Heart right ventricle (tissue), 16 donors: ENCODE data around the gene C3AR1. TPM values are rescaled to one million over a fixed set of nuclear protein-coding genes. Genes with fewer than 3 reads are reported as not detected.
A peak's percentile ranks its signal among the peaks of the same experiment; 100 is the strongest.
"Not testable (repeated sequence)": the region's sequence is repeated elsewhere in the genome, so short reads cannot be mapped to it uniquely, and the experiment has no call there.

Experiments
- ATAC-seq, 8 donors: fragments of 200-7000 bp; cut with Tn5 transposase; one replicate each; pipeline ENCODE4 v1.9.1; 2020; ENCODE audit warnings: mild to moderate bottlenecking in 8 of 8, moderate library complexity in 8 of 8, moderate number of reproducible peaks in 1 of 8
- DNase-seq, 2 donors: peaks; one replicate each; pipeline ENCODE4 v3.0.0-alpha.2; 2020
- H3K27ac ChIP-seq, 10 donors: fragments of 200-600 bp; sonication (generic) in 2 of 10; one replicate each; pipeline versions ENCODE4 v1.5.0 to v1.8.0; 2020 to 2022; ENCODE audit warnings: mild to moderate bottlenecking in 3 of 10
- H3K27me3 ChIP-seq, 7 donors: fragments of 200-600 bp; one replicate each; pipeline ENCODE4 v1.8.0; 2021 to 2022; ENCODE audit warnings: mild to moderate bottlenecking in 2 of 7
- H3K36me3 ChIP-seq, 9 donors: fragments of 200-600 bp; sonication (generic) in 1 of 9; one replicate each; pipeline versions ENCODE4 v1.5.0 to v1.8.0; 2020 to 2022; ENCODE audit warnings: mild to moderate bottlenecking in 2 of 9
- H3K4me1 ChIP-seq, 9 donors: fragments of 200-600 bp; sonication (generic) in 1 of 9; one replicate each; pipeline versions ENCODE4 v1.5.0 to v1.8.0; 2020 to 2022; ENCODE audit warnings: mild to moderate bottlenecking in 4 of 9
- H3K4me3 ChIP-seq, 10 donors: fragments of 200-600 bp; sonication (generic) in 2 of 10; one replicate each; pipeline versions ENCODE4 v1.5.0 to v1.8.0; 2020 to 2022; ENCODE audit warnings: mild to moderate bottlenecking in 7 of 10, moderate library complexity in 2 of 10
- H3K9me3 ChIP-seq, 11 donors: fragments of 200-600 bp in 10 of 11; sonication (generic) in 2 of 11; one replicate each; pipeline versions ENCODE4 v1.5.0 to v1.8.0; 2013 to 2022; ENCODE audit warnings: mild to moderate bottlenecking in 2 of 11, control low read depth in 1 of 11, moderate library complexity in 1 of 11
- WGBS, 2 donors: extraction: QIAGEN DNeasy Blood & Tissue Kit; methylation state at CpG; one replicate each; pipeline ENCODE4 v1.1.7; 2013; ENCODE audit warnings: inconsistent platforms in 1 of 2; 5-methylcytosine and 5-hydroxymethylcytosine counted together
- intact Hi-C, 10 donors: fragments of 100-400 bp; cut with DNase I; formaldehyde crosslinking; loops; one replicate each; pipeline versions ENCODE4 v1.11.1 to v1.14.2; 2022
- polyA plus RNA-seq, 2 donors: library from polyadenylated mRNA; stranded (reverse); fragments of 200-250 nt; gene quantifications; one replicate each; pipeline ENCODE4 v1.2.3, GENCODE V29; 2013
- total RNA-seq, 10 donors: library from RNA; stranded (reverse); fragmentation: NEBNext Ultra II Directional in 3 of 10; extraction: Animal tissue kit (Norgen Biotek cat#: 25700) in 3 of 10; gene quantifications; one replicate each; pipeline versions ENCODE4 v1.2.1 to v1.2.4, GENCODE V29; 2021 to 2023
- TF ChIP-seq, protein P1 (sequence below), 9 donors: fragments of 200-600 bp; sonication (generic) in 2 of 9; IDR thresholded peaks; one replicate each; pipeline versions ENCODE4 v1.5.0 to v1.8.0; 2021 to 2022; ENCODE audit warnings: antibody characterized with exemption in 9 of 9, mild to moderate bottlenecking in 5 of 9, moderate library complexity in 1 of 9
- donor health status: Arrhythmogenic right ventricular cardiomyopathy.
- donor health status: ischemic (EF 13 %, LVEDD 7.1; RV severe dilation, severe dysfunction).
- donor health status: healthy with polysubstance abuse.
- donor health status: DM: no; HTN: yes; CAD: no.
- donor health status: DM: no; HTN: no; CAD: no.
- donor health status: ischemic (EF 25% LVEDD 6.9; RV normal size, moderate dysfunction).
- donor health status: ischemic (EF 25% LVEDD 5.7; RV mildly dilated, moderate dysfunction).
- donor health status: healthy.
- donor health status: DM: yes; HTN: yes; CAD: no.
- donor health status: Ischemic cardiomyopathy.
- donor health status: ischemic (EF 35%, LVEDD 5.7; RV mildly dilated, moderate dysfunction).
- donor health status: nonischemic (EF 11% LVEDD 7.7; RV severe dilation, severe dysfunction).
- donor health status: DM: yes; HTN: yes; CAD: no.
- donor health status: PGD.
- donor health status: ischemic (EF 29% LVEDD 5.4; RV normal size, mild dysfunction).
- donor health status: nonischemic (EF 23%, LVEDD 6.1; RV moderate dilation, normal function).

C3AR1 gene
- total and polyA plus RNA-seq, 12 donors = 1.1 to 26.5 (median 3.8) TPM

GRCh38 chr12:8032242-8033152, 33.7 kb downstream of the C3AR1 start, which contains the start of gene FOXJ2:
FOXJ2 (plus strand) TSS chr12:8032716; CDS start chr12:8039833, 7,117 bp downstream.
- Histone ChIP-seq H3K27ac (peak within 1 kb of the TSS; percentile 78 to 99 (median 98)), H3K4me1 (peaks cover 17 to 58% (median 48%) of the 10 kb centered on the region in 9 donors), H3K9me3 (no peaks in the 10 kb centered on the region), H3K27me3 (no peaks in the 10 kb centered on the region), H3K36me3 (no peaks in the 10 kb centered on the region), H3K4me3 (peak within 1 kb of the TSS; percentile 70 to 99 (median 86))
- intact Hi-C loops = loop anchor here in 1 of 10 donors (5.0 kb wide), 1 partner anchor 50 kb away; the partner anchor contains the start of gene NECAP1
- WGBS, 2 donors = 0% methylated on average over 74 to 92 of the region's 93 CpGs
- DNase-seq (peak; percentile 81 to 87), ATAC-seq (peak; percentile 77 to 96 (median 87))
- TF ChIP-seq, protein P1, sequence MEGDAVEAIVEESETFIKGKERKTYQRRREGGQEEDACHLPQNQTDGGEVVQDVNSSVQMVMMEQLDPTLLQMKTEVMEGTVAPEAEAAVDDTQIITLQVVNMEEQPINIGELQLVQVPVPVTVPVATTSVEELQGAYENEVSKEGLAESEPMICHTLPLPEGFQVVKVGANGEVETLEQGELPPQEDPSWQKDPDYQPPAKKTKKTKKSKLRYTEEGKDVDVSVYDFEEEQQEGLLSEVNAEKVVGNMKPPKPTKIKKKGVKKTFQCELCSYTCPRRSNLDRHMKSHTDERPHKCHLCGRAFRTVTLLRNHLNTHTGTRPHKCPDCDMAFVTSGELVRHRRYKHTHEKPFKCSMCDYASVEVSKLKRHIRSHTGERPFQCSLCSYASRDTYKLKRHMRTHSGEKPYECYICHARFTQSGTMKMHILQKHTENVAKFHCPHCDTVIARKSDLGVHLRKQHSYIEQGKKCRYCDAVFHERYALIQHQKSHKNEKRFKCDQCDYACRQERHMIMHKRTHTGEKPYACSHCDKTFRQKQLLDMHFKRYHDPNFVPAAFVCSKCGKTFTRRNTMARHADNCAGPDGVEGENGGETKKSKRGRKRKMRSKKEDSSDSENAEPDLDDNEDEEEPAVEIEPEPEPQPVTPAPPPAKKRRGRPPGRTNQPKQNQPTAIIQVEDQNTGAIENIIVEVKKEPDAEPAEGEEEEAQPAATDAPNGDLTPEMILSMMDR (IDR thresholded peaks at IDR 0.05) = peak in 3 of 9 donors; percentile 6 to 33 (median 26)

- TF ChIP-seq, protein P1 (IDR thresholded peaks at IDR 0.05) = no peak
- ATAC-seq = no peak
- 38 to 41% methylated on average over 5 of the region's 5 CpGs for WGBS, 2 donors
- Histone ChIP-seq H3K36me3 (no peaks in the 10 kb centered on the region), H3K4me1 (peaks cover 11 to 55% (median 41%) of the 10 kb centered on the region in 9 donors), H3K27ac (peak overlapping the region; percentile 78 to 99 (median 98)), H3K4me3 (peak overlapping the region; percentile 32 to 99 (median 85)), H3K9me3 (no peaks in the 10 kb centered on the region), H3K27me3 (no peaks in the 10 kb centered on the region)
- DNase-seq = peak in 1 of 2 donors; percentile 28
- intact Hi-C loops = loop anchor here in 1 of 10 donors (5.0 kb wide), 1 partner anchor 50 kb away; the partner anchor contains the start of gene NECAP1
Observed at GRCh38 chr12:8031872-8032241, 34.3 kb downstream of the C3AR1 start.

DNA sequence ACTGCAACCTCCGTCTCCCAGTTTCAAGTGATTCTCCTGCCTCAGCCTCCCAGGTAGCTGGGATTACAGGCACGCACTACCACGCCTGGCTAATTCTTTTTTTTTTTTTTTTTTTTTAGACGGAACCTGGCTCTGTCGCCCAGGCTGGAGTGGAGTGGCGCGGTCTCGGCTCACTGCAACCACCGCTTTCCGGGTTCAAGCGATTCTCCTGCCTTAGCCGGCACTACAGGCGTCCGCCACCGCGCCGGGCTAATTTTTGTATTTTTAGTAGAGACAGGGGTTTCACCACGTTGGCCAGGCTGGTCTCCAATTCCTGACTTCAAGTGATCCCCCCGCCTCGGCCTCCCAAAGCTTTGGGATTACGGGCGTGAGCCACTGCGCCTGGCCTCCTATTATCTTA, 35.1 kb downstream of the C3AR1 start:
- intact Hi-C loops = loop anchor here in 1 of 10 donors (5.0 kb wide), 1 partner anchor 51 kb away; the partner anchor contains the start of gene NECAP1
- ATAC-seq, H3K36me3 ChIP-seq, H3K9me3 ChIP-seq, H3K27me3 ChIP-seq, DNase-seq, H3K27ac ChIP-seq, H3K4me3 ChIP-seq: not testable (repeated sequence)
- 97 to 98% methylated on average over 23 of the region's 23 CpGs for WGBS, 2 donors
- peaks cover 8 to 48% (median 33%) of the 10 kb centered on the region in 9 donors for H3K4me1 ChIP-seq

DNA sequence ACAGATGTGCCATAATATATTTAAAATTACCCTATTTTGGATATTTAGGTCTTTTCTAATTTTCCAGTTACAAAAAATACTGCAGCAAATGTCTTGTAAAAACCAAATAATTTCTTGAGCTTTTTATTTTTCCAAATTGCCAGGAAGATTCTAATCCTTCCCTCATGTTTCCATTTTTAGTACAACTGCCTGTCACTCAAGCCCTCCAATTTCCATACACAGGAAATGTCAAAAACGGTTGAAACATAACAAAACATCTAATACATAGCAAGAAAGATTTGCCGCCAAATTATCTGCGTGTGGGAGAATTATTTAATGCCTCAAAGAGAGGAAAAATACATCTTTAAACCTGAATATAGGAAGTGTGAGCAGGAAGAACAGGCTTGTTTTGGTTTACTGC, 36.0 kb downstream of the C3AR1 start:
- Histone ChIP-seq H3K27ac (no peak overlapping the region), H3K4me1 (peaks cover 2 to 43% (median 27%) of the 10 kb centered on the region in 9 donors), H3K9me3 (no peaks in the 10 kb centered on the region), H3K27me3 (no peaks in the 10 kb centered on the region), H3K36me3 (peaks cover 0 to 1% (median 0%) of the 10 kb centered on the region in 9 donors), H3K4me3 (no peak overlapping the region)
- WGBS, 2 donors = 73 to 79% methylated on average over 3 of the region's 3 CpGs
- intact Hi-C loops = loop anchor here in 1 of 10 donors (5.0 kb wide), 1 partner anchor 52 kb away; the partner anchor contains the start of gene NECAP1
- DNase-seq (no peak), ATAC-seq (no peak)
- TF ChIP-seq, protein P1 (IDR thresholded peaks at IDR 0.05) = no peak
